CD4-positive, alpha-beta T cell (primary cell): ENCODE results near the gene BRD9. TPM values are rescaled to one million over a fixed set of nuclear protein-coding genes. Genes with fewer than 3 reads are reported as not detected.

Experiments
- ATAC-seq: fragments of 200-7000 bp; cut with Tn5 transposase; one replicate; pipeline ENCODE4 v1.10.0; 2022; ENCODE audit warnings: mild to moderate bottlenecking; ENCODE audit not compliant: poor library complexity
- CTCF ChIA-PET: fragments of 350-600 bp; sonication (Branson Sonifier 250); formaldehyde crosslinking; loops from one replicate; lab custom pipeline; 2021; ENCODE audit warnings: antibody characterized with exemption, inconsistent platforms; lab: Charles Lee
- POLR2A ChIA-PET: fragments of 350-600 bp; sonication (Branson Sonifier 250); formaldehyde crosslinking; loops from one replicate; lab custom pipeline; 2021; ENCODE audit warnings: antibody characterized with exemption, inconsistent platforms; lab: Charles Lee
- DNase-seq, 14 experiments: peaks; one replicate each; pipeline ENCODE4 v3.0.0-alpha.2; 2013 to 2020; ENCODE audit warnings: mixed read lengths in 2 of 14
- H3K27ac ChIP-seq, 2 donors: one replicate each; pipeline versions ENCODE4 v1.5.1 to v1.7.0; 2013; ENCODE audit warnings: low read length in 2 of 2, low read depth in 1 of 2, mild to moderate bottlenecking in 1 of 2
- H3K27me3 ChIP-seq, 2 experiments: 1 replicate in 1 of 2; 2 replicates in 1 of 2; pipeline versions ENCODE4 v1.6.1 to v1.7.0; 2013; ENCODE audit warnings: low read length in 2 of 2, control low read depth in 1 of 2, mild to moderate bottlenecking in 1 of 2, moderate library complexity in 1 of 2; ENCODE audit not compliant: insufficient read depth in 2 of 2, control insufficient read depth in 1 of 2
- H3K36me3 ChIP-seq: one replicate; pipeline ENCODE4 v1.6.1; 2013; ENCODE audit warnings: low read length, control low read depth; ENCODE audit not compliant: insufficient read depth
- H3K4me1 ChIP-seq: one replicate; pipeline ENCODE4 v1.6.1; 2013; ENCODE audit warnings: low read length, control low read depth; ENCODE audit not compliant: insufficient read depth
- H3K4me3 ChIP-seq: one replicate; pipeline ENCODE4 v1.5.1; 2013; ENCODE audit warnings: mild to moderate bottlenecking, low read length, moderate library complexity
- H3K9me3 ChIP-seq, 2 experiments: 1 replicate in 1 of 2; 2 replicates in 1 of 2; pipeline versions ENCODE4 v1.6.1 to v1.7.0; 2013; ENCODE audit warnings: low read length in 2 of 2, mild to moderate bottlenecking in 2 of 2, control low read depth in 1 of 2, moderate library complexity in 1 of 2; ENCODE audit not compliant: control insufficient read depth in 1 of 2, insufficient read depth in 1 of 2
- H3K27ac Mint-ChIP-seq: one replicate; pipeline ENCODE4 v1.8.0; 2020; ENCODE audit warnings: mixed read lengths
- H3K27me3 Mint-ChIP-seq: one replicate; pipeline ENCODE4 v1.8.0; 2021; ENCODE audit warnings: mixed read lengths
- H3K36me3 Mint-ChIP-seq: one replicate; pipeline ENCODE4 v1.8.0; 2021; ENCODE audit warnings: low read depth, mixed read lengths
- H3K4me1 Mint-ChIP-seq: one replicate; pipeline ENCODE4 v1.8.0; 2021; ENCODE audit warnings: low read depth, mixed read lengths
- H3K4me3 Mint-ChIP-seq: one replicate; pipeline ENCODE4 v1.8.0; 2020; ENCODE audit warnings: mild to moderate bottlenecking, mixed read lengths
- H3K9me3 Mint-ChIP-seq: one replicate; pipeline ENCODE4 v1.8.0; 2020; ENCODE audit warnings: mixed read lengths
- intact Hi-C, 2 experiments: fragments of 100-400 bp; cut with DNase I in 1 of 2; cut with micrococcal nuclease in 1 of 2; formaldehyde crosslinking; loops; one replicate each; pipeline versions ENCODE4 v1.15.1 to v1.9.0; 2023 to 2025; cut with DNase I, micrococcal nuclease
- total RNA-seq, 174 experiments: library from RNA in 2 of 174; stranded (reverse) in 2 of 174; gene quantifications; one replicate each; pipeline ENCODE4 v1.2.3 and lab custom pipeline; 2021 to 2026
- TF ChIP-seq, protein P1 (sequence below): fragments of 200-600 bp; IDR thresholded peaks from one replicate; pipeline ENCODE4 v1.8.0; 2022; ENCODE audit warnings: antibody characterized with exemption, mild to moderate bottlenecking

The BRD9 gene
- total RNA-seq, 2 experiments from 2014 or later, result 109 TPM

DNA sequence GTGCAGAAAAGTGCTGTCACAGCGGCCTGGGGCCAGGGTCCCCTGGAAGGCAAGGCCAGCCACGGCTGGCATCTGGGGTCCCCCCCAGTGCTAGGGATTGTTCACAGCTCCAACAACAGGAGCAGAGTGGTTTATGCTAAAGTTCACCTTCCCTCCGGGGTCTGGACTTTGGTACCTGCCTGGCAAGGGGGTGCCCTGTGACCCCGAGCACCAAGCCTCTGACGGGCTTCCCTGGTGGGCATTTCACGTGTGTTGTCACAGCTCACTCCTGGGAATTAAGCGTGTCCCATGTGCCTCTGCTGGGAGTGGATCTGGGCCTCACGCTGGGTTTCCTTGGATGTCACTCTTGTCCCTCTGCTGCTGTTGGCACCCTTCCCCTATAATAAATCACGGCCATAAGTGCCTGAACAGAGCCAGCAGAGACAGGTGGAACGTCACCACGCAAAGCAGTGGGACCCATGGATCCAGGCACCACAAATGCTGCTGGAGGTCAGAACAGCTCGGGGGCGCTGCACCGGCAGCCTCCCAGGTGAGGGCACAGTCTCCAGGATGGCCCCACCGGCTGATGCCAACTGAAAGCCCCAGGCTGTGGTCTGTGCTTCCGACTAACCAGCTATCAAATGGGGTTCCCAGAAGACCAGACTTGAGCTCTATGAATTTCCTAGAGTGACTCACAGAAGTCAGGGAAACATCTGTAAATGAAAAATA is 24.0 kb downstream of the BRD9 start:
- ChIA-PET CTCF (no interaction called here), POLR2A (no interaction called here)
- no peak overlapping the region for H3K4me3 ChIP-seq
- Mint-ChIP-seq H3K4me3 (no peak overlapping the region), H3K27me3 (no peaks in the 10 kb centered on the region), H3K4me1 (no peaks in the 10 kb centered on the region), H3K27ac (no peak overlapping the region), H3K36me3 (peaks cover 97% of the 10 kb centered on the region), H3K9me3 (no peaks in the 10 kb centered on the region)
- H3K36me3 ChIP-seq, result peaks cover 97% of the 10 kb centered on the region
- H3K9me3 ChIP-seq, result peaks cover 0 to 7% of the 10 kb centered on the region in 2 experiments
- TF ChIP-seq, protein P1, sequence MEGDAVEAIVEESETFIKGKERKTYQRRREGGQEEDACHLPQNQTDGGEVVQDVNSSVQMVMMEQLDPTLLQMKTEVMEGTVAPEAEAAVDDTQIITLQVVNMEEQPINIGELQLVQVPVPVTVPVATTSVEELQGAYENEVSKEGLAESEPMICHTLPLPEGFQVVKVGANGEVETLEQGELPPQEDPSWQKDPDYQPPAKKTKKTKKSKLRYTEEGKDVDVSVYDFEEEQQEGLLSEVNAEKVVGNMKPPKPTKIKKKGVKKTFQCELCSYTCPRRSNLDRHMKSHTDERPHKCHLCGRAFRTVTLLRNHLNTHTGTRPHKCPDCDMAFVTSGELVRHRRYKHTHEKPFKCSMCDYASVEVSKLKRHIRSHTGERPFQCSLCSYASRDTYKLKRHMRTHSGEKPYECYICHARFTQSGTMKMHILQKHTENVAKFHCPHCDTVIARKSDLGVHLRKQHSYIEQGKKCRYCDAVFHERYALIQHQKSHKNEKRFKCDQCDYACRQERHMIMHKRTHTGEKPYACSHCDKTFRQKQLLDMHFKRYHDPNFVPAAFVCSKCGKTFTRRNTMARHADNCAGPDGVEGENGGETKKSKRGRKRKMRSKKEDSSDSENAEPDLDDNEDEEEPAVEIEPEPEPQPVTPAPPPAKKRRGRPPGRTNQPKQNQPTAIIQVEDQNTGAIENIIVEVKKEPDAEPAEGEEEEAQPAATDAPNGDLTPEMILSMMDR, result no peak
- ATAC-seq, result no peak
- H3K27me3 ChIP-seq, result no peaks in the 10 kb centered on the region
- H3K4me1 ChIP-seq, result no peaks in the 10 kb centered on the region
- intact Hi-C loops, result no loop called here
- no peak overlapping the region for H3K27ac ChIP-seq
- DNase-seq, result no peak

- Mint-ChIP-seq H3K36me3 (peaks cover 88% of the 10 kb centered on the region), H3K4me1 (no peaks in the 10 kb centered on the region), H3K27ac (no peak overlapping the region), H3K27me3 (no peaks in the 10 kb centered on the region), H3K9me3 (no peaks in the 10 kb centered on the region), H3K4me3 (no peak overlapping the region)
- ChIA-PET POLR2A (no interaction called here), CTCF (no interaction called here)
- TF ChIP-seq, protein P1, result no peak
- Histone ChIP-seq H3K4me1 (no peaks in the 10 kb centered on the region), H3K9me3 (peaks cover 0 to 7% of the 10 kb centered on the region in 2 experiments), H3K36me3 (peaks cover 94% of the 10 kb centered on the region), H3K4me3 (no peak overlapping the region), H3K27me3 (no peaks in the 10 kb centered on the region), H3K27ac (no peak overlapping the region)
- DNase-seq (no peak), ATAC-seq (no peak)
- intact Hi-C loops, result no loop called here
Observed at GRCh38 chr5:867300-867870, 25.2 kb downstream of the BRD9 start.

DNA sequence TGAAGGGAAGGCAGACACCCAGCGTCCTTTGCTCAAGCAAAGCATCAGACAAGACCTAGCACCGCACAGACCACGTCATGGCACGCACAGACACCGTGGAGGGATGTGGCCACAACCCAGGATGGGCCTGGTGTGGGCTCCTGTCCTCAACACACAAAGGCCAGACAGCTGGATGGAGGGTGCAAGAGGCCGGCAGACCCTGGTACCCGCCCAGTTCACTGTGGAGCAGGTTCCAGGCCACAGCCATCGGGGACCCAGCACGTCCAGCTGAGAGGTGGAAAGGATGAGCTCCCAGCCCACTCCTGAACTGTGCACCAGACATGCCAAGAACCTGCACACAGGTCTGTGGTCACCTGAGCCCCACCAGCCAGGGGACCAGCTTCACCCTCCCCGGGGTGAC is 26.8 kb downstream of the BRD9 start:
- intact Hi-C loops, result no loop called here
- CTCF ChIA-PET, result no interaction called here

More for the DNA sequence above, 26.8 kb downstream of the BRD9 start:
- Mint-ChIP-seq H3K27ac (no peak overlapping the region), H3K4me3 (no peak overlapping the region), H3K4me1 (no peaks in the 10 kb centered on the region), H3K27me3 (no peaks in the 10 kb centered on the region), H3K9me3 (no peaks in the 10 kb centered on the region), H3K36me3 (peaks cover 72% of the 10 kb centered on the region)
- peaks cover 83% of the 10 kb centered on the region for H3K36me3 ChIP-seq
- POLR2A ChIA-PET, result no interaction called here
- peaks cover 0 to 7% of the 10 kb centered on the region in 2 experiments for H3K9me3 ChIP-seq
- no peak for ATAC-seq
- no peak overlapping the region for H3K4me3 ChIP-seq
- no peak for DNase-seq
- TF ChIP-seq, protein P1, result no peak
- H3K27me3 ChIP-seq, result no peaks in the 10 kb centered on the region
- no peaks in the 10 kb centered on the region for H3K4me1 ChIP-seq
- no peak overlapping the region for H3K27ac ChIP-seq
